Activated naive CD8-positive, alpha-beta T cell (primary cell): ENCODE measurements around the gene MRFAP1.
"Not testable (repeated sequence)": the region's sequence is repeated elsewhere in the genome, so short reads cannot be mapped to it uniquely, and the experiment has no call there.

Experiments used
- H3K27ac Mint-ChIP-seq: one replicate; pipeline ENCODE4 v1.8.0; 2021; ENCODE audit warnings: mixed read lengths
- H3K27me3 Mint-ChIP-seq: one replicate; pipeline ENCODE4 v1.8.0; 2021; ENCODE audit warnings: mixed read lengths
- H3K36me3 Mint-ChIP-seq: one replicate; pipeline ENCODE4 v1.8.0; 2021; ENCODE audit warnings: mixed read lengths
- H3K4me1 Mint-ChIP-seq: one replicate; pipeline ENCODE4 v1.8.0; 2021; ENCODE audit warnings: low read depth, mixed read lengths
- H3K4me3 Mint-ChIP-seq: one replicate; pipeline ENCODE4 v1.8.0; 2021; ENCODE audit warnings: mild to moderate bottlenecking, mixed read lengths
- H3K9me3 Mint-ChIP-seq: one replicate; pipeline ENCODE4 v1.8.0; 2021; ENCODE audit warnings: low read depth, mixed read lengths

MRFAP1 gene

GRCh38 chr4:6619116-6619465 lies 21.4 kb upstream of the MRFAP1 start:
- Mint-ChIP-seq H3K4me1 (no peaks in the 10 kb centered on the region), H3K9me3 (no peaks in the 10 kb centered on the region), H3K27ac (no peak overlapping the region), H3K36me3 (peaks cover 10% of the 10 kb centered on the region), H3K4me3 (no peak overlapping the region), H3K27me3 (no peaks in the 10 kb centered on the region)

GRCh38 chr4:6619466-6620255 lies 20.8 kb upstream of the MRFAP1 start:
- H3K36me3 Mint-ChIP-seq, result peaks cover 10% of the 10 kb centered on the region

DNA sequence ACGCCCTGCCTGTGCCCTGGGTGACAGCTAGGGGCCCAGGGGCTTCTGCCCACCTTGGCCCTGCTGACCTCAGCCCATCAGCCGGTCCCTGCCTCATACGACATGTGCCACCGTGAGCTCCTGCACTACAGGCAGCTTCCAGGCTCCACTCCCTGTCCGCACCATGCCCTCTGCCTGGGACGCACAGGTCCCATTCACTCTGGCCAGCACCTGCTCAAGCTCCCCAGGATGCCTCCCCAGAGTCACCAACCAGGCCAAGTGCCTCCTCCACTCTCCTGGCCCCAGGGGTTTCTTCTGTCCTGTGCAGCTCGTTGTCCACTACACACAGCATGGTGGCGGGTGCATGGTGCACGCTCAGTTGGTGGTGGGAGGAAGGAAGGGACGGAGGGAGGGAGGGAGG lies 20.2 kb upstream of the MRFAP1 start:
- no peak overlapping the region for H3K27ac Mint-ChIP-seq

More at GRCh38 chr4:6619466-6620255, 20.8 kb upstream of the MRFAP1 start:
- Mint-ChIP-seq H3K27ac (no peak overlapping the region), H3K27me3 (no peaks in the 10 kb centered on the region), H3K4me3 (no peak overlapping the region), H3K4me1 (no peaks in the 10 kb centered on the region), H3K9me3 (no peaks in the 10 kb centered on the region)

GRCh38 chr4:6620891-6621555 lies 19.5 kb upstream of the MRFAP1 start:
- Mint-ChIP-seq H3K27me3 (no peaks in the 10 kb centered on the region), H3K36me3 (peaks cover 10% of the 10 kb centered on the region), H3K4me1 (no peaks in the 10 kb centered on the region), H3K9me3 (no peaks in the 10 kb centered on the region), H3K27ac (peak overlapping the region; percentile 68), H3K4me3 (no peak overlapping the region)

More for the DNA sequence above, 20.2 kb upstream of the MRFAP1 start:
- no peaks in the 10 kb centered on the region for H3K4me1 Mint-ChIP-seq
- peaks cover 10% of the 10 kb centered on the region for H3K36me3 Mint-ChIP-seq
- no peaks in the 10 kb centered on the region for H3K9me3 Mint-ChIP-seq
- no peak overlapping the region for H3K4me3 Mint-ChIP-seq
- no peaks in the 10 kb centered on the region for H3K27me3 Mint-ChIP-seq

GRCh38 chr4:6621556-6621927 lies 18.9 kb upstream of the MRFAP1 start:
- no peaks in the 10 kb centered on the region for H3K9me3 Mint-ChIP-seq
- H3K4me3 Mint-ChIP-seq, result no peak overlapping the region
- no peaks in the 10 kb centered on the region for H3K27me3 Mint-ChIP-seq
- H3K4me1 Mint-ChIP-seq, result no peaks in the 10 kb centered on the region
- H3K36me3 Mint-ChIP-seq, result peaks cover 7% of the 10 kb centered on the region
- peak overlapping the region; percentile 68 for H3K27ac Mint-ChIP-seq

- Mint-ChIP-seq H3K27ac (no peak overlapping the region), H3K36me3 (peaks cover 4% of the 10 kb centered on the region), H3K4me1 (no peaks in the 10 kb centered on the region)
Observed at GRCh38 chr4:6622744-6623143, 17.7 kb upstream of the MRFAP1 start.

DNA sequence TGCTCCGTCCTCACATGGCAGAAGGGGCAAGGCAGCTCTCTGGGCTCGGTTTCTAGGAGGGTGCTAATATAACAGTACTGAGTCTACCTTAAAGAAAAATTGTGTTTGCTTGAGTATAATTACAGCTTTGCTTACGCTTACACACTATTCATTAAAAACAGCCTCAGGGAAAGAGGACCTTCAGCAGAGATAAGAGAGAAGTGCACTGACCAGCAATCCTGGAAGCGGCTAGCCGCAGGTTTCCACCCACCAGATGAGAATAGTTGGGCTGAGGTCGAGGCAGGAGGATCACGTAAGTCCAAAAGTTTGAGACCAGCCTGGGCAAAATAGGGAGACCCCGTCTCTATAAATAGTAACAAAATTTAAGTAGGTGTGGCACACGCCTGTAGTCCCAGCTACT lies 15.2 kb upstream of the MRFAP1 start:
- Mint-ChIP-seq H3K36me3 (peaks cover 4% of the 10 kb centered on the region), H3K4me3 (no peak overlapping the region), H3K4me1 (no peaks in the 10 kb centered on the region), H3K27me3 (no peaks in the 10 kb centered on the region), H3K9me3 (no peaks in the 10 kb centered on the region), H3K27ac (no peak overlapping the region)

More at GRCh38 chr4:6622744-6623143, 17.7 kb upstream of the MRFAP1 start:
- Mint-ChIP-seq H3K9me3 (no peaks in the 10 kb centered on the region), H3K27me3 (no peaks in the 10 kb centered on the region), H3K4me3 (no peak overlapping the region)

DNA sequence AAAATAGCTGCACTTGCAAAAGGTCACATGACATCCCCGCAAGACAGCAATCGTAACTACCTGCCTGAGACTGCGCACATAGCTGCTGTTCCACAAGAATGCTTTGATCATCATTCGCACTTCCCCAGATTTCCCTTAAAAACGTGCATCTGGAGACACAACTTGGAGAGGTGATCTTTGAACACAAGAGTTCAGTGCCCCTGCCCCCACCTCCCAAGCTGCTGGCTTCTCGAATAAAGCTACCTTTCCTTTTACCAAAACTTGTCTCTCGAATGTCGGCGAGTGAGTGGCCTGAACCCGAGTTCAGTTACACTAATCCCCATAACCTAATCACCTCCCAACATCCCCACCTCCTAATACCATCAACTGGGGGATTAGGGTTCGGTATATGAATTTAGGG lies 14.4 kb upstream of the MRFAP1 start:
- no peaks in the 10 kb centered on the region for H3K27me3 Mint-ChIP-seq
- H3K4me1 Mint-ChIP-seq, result no peaks in the 10 kb centered on the region
- H3K9me3 Mint-ChIP-seq, result no peaks in the 10 kb centered on the region
- peaks cover 4% of the 10 kb centered on the region for H3K36me3 Mint-ChIP-seq
- no peak overlapping the region for H3K27ac Mint-ChIP-seq
- H3K4me3 Mint-ChIP-seq, result no peak overlapping the region

DNA sequence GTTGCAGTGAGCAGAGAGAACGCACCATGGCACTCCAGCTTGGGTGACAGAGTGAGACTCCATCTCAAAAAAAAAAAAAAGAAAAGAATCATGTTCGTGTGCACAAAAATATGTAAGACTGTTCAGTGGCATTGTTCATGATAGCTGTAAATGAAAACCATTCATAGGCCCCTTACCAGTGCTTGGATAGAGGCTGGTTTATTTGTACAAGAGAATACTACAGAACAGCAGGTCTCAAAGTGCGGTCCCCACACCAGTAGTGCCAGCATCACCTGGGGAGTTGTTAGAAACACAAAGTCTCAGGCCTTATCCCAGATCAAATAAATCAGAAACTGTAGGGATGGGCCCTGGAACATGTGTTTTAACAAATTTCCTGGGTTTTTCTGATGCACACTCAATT lies 12.7 kb upstream of the MRFAP1 start:
- Mint-ChIP-seq H3K36me3 (no peaks in the 10 kb centered on the region), H3K27ac (no peak overlapping the region)

DNA sequence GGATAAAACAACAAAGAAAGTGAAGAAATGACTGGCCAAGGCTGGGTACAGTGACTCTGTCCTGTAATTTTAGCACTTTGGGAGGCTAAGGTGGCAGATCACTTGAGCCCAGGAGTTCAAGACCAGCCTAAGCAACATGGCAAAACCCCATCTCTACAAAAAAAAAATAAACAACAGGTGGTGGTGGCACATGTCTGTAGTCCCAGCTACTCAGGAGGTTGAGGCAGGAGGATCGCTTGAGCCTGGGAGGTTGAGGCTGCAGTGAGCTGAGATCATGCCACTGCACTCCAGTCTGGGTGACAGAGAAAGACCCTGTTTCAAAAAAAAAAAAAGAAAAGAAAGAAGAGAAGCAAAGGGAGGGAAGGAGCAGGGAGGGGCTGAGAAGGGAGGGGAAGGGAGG lies 12.0 kb upstream of the MRFAP1 start:
- not testable (repeated sequence) for H3K27me3 Mint-ChIP-seq, H3K27ac Mint-ChIP-seq, H3K36me3 Mint-ChIP-seq, H3K4me1 Mint-ChIP-seq, H3K9me3 Mint-ChIP-seq, H3K4me3 Mint-ChIP-seq

More for the DNA sequence above, 12.7 kb upstream of the MRFAP1 start:
- no peaks in the 10 kb centered on the region for H3K4me1 Mint-ChIP-seq
- no peaks in the 10 kb centered on the region for H3K27me3 Mint-ChIP-seq
- H3K4me3 Mint-ChIP-seq, result no peak overlapping the region
- H3K9me3 Mint-ChIP-seq, result no peaks in the 10 kb centered on the region

GRCh38 chr4:6632125-6632524 lies 8.4 kb upstream of the MRFAP1 start:
- Mint-ChIP-seq H3K4me1 (peaks cover 3% of the 10 kb centered on the region), H3K36me3 (peaks cover 2% of the 10 kb centered on the region), H3K4me3 (no peak overlapping the region), H3K27ac (no peak overlapping the region), H3K9me3 (no peaks in the 10 kb centered on the region), H3K27me3 (no peaks in the 10 kb centered on the region)

- H3K4me1 Mint-ChIP-seq, result peaks cover 4% of the 10 kb centered on the region
- peaks cover 2% of the 10 kb centered on the region for H3K36me3 Mint-ChIP-seq
- no peaks in the 10 kb centered on the region for H3K27me3 Mint-ChIP-seq
- no peak overlapping the region for H3K4me3 Mint-ChIP-seq
- H3K27ac Mint-ChIP-seq, result no peak overlapping the region
- no peaks in the 10 kb centered on the region for H3K9me3 Mint-ChIP-seq
Observed at GRCh38 chr4:6633091-6633906, 7.2 kb upstream of the MRFAP1 start.

DNA sequence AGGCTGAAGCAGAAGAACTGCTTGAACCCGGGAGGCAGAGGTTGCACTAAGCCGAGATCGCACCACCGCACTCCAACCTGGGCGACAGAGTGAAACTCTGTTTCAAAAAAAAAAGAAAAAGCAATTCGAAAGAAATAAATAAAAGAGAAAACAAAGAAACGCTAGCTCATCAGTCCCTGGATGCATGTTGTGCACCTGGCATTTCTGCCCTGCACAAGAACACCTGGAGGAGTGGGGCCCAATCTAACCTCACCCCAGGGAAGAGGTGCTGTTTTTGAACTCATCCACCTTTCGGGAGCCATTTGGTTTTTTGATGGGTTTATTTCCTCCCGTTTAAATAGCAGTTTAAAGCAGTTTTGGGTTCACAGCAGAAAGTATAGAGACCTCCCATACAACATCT lies 5.7 kb upstream of the MRFAP1 start:
- Mint-ChIP-seq H3K27me3 (no peaks in the 10 kb centered on the region), H3K4me3 (no peak overlapping the region), H3K9me3 (no peaks in the 10 kb centered on the region), H3K36me3 (peaks cover 2% of the 10 kb centered on the region), H3K27ac (no peak overlapping the region), H3K4me1 (peaks cover 6% of the 10 kb centered on the region)

DNA sequence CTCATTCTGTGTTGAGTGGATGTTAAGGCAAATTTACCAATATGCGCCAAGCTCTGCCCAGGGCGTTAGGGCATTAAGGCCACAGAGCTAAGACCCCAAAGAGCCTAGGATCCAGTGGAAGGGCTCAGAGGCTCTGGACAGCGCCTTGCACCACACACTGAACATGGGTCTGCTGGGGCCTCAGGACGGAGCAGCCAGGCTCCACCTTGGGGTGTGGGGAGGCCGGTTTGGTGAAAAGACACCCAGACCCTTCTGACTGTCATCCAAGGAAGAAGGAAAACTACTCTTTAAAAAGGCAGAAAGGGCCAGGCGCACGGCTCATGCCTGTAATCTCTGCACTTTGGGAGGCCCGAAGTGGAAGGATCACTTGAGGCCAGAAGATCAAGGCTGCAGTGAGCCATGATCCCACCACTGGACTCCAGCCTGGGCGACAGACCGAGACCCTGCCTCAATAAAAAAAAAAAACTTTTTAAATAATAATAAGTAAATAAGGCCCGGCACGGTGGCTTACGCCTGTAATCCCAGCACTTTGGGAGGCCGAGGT lies 1.3 kb upstream of the MRFAP1 start:
- Mint-ChIP-seq H3K27ac (no peak overlapping the region), H3K4me1 (peaks cover 28% of the 10 kb centered on the region), H3K9me3 (no peaks in the 10 kb centered on the region), H3K36me3 (peaks cover 12% of the 10 kb centered on the region), H3K27me3 (no peaks in the 10 kb centered on the region), H3K4me3 (no peak overlapping the region)
